ENCODE data around the gene PIP5K1A.

PIP5K1A gene

GRCh38 chr1:151289080-151289935 lies 91.0 kb downstream of the PIP5K1A start:
- no peak for DNase-seq (ENCODE audit: low read depth in 2 of 2)

GRCh38 chr1:151289991-151290708 lies 91.8 kb downstream of the PIP5K1A start:
- no peak for DNase-seq (ENCODE audit: low read depth in 2 of 2)

- DNase-seq (ENCODE audit: low read depth in 2 of 2) = no peak
Measured at GRCh38 chr1:151290709-151291303, 92.5 kb downstream of the PIP5K1A start.

- DNase-seq (ENCODE audit: low read depth in 2 of 2) = no peak
Measured at GRCh38 chr1:151292207-151293030, 94.1 kb downstream of the PIP5K1A start.

- DNase-seq (ENCODE audit: low read depth in 2 of 2) = no peak
Measured at GRCh38 chr1:151293093-151293492, 94.7 kb downstream of the PIP5K1A start.

GRCh38 chr1:151294742-151295462 lies 96.5 kb downstream of the PIP5K1A start:
- no peak for DNase-seq (ENCODE audit: low read depth in 2 of 2)
